Nasal cavity respiratory epithelium epithelial cell of viscerocranial mucosa (primary cell): Measurements from ENCODE around the gene DIPK2B. TPM values are rescaled to one million over a fixed set of nuclear protein-coding genes. Genes with fewer than 3 reads are reported as not detected.

ENCODE experiments used
- total RNA-seq: library from RNA; depleted of rRNA; stranded (reverse); fragments of >200 nt; gene quantifications from 2 replicates; pipeline ENCODE4 v1.2.3, GENCODE V29; 2014

The DIPK2B gene, protein sequence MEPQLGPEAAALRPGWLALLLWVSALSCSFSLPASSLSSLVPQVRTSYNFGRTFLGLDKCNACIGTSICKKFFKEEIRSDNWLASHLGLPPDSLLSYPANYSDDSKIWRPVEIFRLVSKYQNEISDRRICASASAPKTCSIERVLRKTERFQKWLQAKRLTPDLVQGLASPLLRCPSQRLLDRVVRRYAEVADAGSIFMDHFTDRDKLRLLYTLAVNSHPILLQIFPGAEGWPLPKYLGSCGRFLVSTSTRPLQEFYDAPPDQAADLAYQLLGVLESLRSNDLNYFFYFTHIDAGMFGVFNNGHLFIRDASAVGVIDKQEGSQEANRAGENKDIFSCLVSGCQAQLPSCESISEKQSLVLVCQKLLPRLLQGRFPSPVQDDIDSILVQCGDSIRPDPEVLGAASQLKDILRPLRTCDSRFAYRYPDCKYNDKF
- not detected in 2 replicates for total RNA-seq

DNA sequence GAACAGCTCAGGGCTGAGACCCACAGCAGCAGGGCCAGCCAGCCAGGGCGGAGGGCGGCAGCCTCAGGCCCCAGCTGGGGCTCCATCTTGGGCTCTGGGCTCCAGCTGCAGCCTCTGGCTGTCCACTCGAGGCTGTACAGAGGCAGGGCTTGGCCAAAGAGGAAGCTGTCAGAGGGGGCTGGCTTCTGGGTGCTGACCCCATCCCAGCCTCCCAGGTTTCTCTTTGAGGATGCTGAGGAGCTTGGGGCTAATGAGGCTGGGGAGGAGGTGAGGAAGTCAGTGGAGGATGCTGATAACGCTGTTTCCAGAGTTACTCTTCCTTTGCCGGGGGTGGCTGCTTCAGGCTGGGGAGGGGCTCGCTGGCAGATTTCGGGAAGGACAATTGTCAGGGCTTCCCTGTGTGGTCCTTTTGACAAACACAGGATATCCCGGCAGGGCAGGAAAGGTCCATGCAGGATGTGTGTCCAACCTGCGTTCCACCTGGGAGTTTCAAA is at the start of gene DIPK2B:
TSS of gene DIPK2B (minus strand) at position 136 of the 494 bp plus-strand sequence. CDS start at position 86, 50 bp downstream.

